ENCODE data around the gene IKBKE.
A peak's percentile ranks its signal among the peaks of the same experiment; 100 is the strongest.

The IKBKE gene

GRCh38 chr1:206496131-206496793 lies 26.0 kb downstream of the IKBKE start:
- no peak for DNase-seq (ENCODE audit: low spot score)

DNA sequence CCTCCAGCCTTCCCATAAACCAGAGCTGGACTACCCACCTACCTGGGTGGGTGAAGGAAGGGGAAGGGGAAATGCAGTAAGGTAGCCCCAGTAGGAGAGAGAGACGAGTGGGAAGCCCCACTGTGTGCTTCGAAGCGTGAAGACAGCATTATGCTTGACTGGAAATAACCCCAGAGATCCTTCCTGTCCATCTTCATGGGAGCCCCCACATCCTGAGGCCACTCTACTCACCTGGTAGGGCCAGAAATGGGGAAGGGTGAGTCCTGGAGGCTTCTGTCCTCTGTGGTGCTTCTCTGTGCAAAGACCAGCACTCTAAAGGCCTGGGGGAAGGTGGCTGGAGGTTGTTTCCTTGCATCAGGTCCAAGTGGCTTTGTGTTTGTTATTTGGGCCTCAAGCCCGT lies 27.1 kb downstream of the IKBKE start:
- DNase-seq (ENCODE audit: low spot score): no peak

GRCh38 chr1:206497774-206498173 lies 27.5 kb downstream of the IKBKE start:
- DNase-seq (ENCODE audit: low spot score): no peak

GRCh38 chr1:206498685-206499084 lies 28.4 kb downstream of the IKBKE start:
- DNase-seq (ENCODE audit: low spot score): no peak

DNA sequence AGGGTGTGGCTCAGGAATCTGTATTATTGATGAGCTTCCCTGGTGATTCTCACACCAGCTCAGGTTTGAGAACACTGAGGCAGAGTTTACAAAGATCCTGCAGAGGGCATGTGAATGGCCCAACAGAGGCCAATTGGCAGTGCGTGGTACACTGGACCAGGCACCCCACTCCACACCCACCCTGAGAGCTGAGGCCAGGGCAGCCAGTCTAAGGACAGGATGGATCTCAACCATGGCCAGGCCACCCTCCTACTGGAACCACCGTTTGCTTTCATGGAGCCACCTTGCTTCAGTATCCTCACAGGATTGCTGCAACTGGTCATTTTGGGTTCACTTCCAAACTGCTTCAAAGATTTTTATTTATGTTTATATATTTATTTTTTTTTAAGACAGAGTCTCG lies 29.8 kb downstream of the IKBKE start:
- DNase-seq (ENCODE audit: low spot score): no peak

- DNase-seq (ENCODE audit: low spot score): no peak
These were observed 31.6 kb downstream of the IKBKE start for GRCh38 chr1:206501881-206502280.

GRCh38 chr1:206502403-206502802 lies 32.1 kb downstream of the IKBKE start:
- DNase-seq (ENCODE audit: low spot score): no peak

GRCh38 chr1:206502812-206503211 lies 32.5 kb downstream of the IKBKE start:
- no peak for DNase-seq (ENCODE audit: low spot score)

DNA sequence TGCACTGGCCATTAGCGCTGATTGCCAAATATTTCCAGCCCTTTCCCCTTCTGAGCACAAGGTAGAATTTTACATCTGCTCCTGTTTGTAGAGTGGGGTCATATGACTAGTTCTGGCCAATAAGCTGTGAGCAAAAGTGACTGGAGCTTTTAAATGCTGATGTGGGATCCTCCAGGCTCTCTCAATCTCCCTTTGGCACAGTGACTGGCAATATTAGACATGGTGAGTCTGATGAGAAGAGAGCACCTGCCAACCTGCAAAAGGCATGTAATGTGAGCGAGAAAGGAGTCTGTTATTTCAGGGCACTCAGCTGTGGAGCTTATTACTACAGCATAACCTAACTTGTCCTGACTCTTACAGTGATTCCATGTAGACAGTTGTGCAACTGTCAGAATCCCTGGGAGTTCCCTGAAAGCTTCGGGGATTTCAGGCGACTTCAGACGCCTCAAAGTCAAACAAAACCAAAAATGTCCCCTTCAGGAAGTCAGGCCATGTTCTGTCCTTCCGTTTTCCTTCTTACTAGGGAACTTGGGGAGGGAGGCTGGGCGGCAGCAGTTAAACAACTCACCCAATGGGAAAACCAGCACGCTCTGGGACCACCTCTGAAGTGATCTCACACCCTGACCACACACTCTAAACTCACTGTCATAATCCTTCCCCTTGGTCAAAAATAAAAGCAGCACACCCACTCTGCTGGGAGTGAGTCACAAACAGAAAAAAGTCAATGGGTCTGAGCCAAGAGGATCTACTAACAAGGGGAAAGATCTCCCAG lies 33.5 kb downstream of the IKBKE start:
- DNase-seq (ENCODE audit: low spot score): peak; percentile 35

GRCh38 chr1:206504363-206504713 lies 34.1 kb downstream of the IKBKE start:
- no peak for DNase-seq (ENCODE audit: low spot score)

- no peak for DNase-seq (ENCODE audit: low spot score)
These were observed 35.6 kb downstream of the IKBKE start for GRCh38 chr1:206505702-206506355.

- DNase-seq (ENCODE audit: low spot score): no peak
These were observed 36.4 kb downstream of the IKBKE start for GRCh38 chr1:206506405-206507283.

- peak; percentile 64 for DNase-seq (ENCODE audit: low spot score)
These were observed 37.2 kb downstream of the IKBKE start, which contains the start of gene RASSF5 for GRCh38 chr1:206507284-206508129. Gene RASSF5, plus strand, starts transcription at chr1:206507531. Its CDS starts 72 bp downstream, at chr1:206507603.

DNA sequence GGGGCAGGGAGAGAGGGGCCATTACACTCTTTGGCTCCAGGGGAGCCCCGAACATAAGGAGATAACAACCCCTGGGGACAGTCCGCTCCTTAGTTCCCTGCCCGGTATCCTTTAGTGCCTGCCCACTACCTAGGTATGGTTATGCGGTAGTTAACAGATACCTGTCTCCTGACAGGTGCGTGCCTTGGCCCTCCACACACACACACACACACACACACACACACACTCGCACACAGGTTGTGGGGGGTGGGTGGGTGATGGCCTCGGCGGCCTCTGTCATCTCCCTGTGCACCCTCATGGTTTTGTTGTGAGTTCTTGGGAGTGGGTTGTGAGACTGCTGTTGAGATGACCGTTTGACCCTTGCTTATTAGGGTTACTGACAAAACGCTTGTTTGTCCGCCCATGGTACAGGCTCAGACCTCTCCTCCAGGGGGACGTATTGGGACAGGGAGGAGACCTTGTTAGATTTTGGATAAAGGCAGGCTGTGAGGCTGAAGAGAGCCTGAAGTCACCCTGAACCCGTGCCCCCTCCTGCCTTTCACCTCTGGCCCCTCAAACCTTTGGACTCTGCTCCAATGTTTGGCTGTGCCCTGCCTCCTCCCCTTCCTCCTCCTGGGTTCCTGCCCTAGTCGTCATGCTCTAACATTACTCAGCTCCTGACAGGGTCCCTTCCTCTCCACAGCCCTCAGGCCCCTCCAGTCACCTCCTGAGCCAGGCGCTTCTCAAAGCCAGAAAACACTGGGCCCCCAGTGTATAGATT lies 38.0 kb downstream of the IKBKE start:
- no peak for DNase-seq (ENCODE audit: low spot score)

DNA sequence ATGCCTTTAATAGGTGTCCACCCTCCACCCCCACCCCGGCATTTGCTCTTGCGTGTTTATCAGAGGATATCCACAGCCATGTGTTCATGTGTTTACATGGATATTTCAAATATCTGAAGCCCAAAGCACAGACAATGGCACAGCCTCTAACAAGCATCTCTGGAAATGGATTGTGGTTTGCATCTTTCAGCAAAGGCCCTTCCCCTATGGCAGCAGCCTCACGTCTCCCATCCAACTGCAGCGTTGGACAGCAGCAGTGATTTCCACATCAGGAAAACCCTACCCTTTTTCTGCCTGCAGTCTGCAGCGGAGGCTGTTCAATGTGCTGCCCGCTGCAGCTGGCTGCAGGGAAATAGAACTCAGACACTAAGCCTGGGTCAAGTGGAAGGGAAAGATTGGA lies 38.7 kb downstream of the IKBKE start:
- no peak for DNase-seq (ENCODE audit: low spot score)

- no peak for DNase-seq (ENCODE audit: low spot score)
These were observed 39.5 kb downstream of the IKBKE start for GRCh38 chr1:206509612-206510257.

DNA sequence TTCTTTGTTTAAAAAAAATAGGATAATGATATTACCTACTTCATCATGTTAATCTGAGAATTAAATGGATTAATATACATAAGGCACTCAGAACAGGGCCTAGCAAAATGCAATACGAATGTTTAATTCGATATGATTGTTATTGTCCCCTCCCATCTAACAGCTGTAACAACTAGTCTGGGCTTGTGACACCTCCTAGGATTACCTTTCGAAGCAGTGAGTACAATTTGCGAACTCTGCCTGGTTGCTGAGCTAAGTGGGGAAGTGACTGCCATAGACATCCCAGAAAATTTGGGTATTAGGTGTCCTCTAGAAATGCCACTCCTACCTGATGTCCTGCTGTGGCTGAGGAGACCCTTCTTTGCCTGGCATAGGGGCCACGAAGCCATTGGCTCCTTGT lies 40.1 kb downstream of the IKBKE start:
- no peak for DNase-seq (ENCODE audit: low spot score)

DNA sequence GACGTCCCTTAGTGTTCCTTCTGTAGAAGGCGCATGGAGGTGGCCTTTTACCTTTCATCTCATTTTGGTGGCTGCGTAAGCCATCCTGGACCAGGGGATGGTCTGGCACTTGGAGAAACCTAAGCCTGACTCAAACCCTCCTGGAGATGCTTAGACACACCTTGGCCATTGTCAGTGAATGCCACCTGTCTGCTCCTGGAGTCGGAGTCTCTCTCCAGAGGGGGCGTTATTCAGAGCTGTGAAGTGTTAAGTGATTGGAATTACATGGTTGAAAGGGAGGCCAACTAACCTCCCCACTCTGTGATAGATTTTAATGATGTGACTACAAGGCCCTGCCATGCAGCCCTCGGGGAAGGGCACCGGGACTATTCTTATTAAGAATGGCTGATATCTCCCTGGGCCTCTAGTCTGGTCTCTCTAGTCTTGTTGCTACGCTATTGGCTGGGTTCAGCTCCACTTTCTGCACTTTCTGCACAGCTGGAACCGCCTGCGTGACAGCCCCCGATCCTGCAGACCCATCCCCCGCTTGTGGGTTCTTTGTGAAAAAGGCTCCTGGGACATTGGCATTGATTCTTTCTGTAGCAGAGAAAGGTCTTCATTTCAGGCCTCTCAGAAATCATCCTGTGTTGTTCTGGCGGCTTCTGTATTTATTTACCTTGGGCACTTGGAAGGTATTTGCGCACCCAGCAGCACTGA lies 41.2 kb downstream of the IKBKE start:
- DNase-seq (ENCODE audit: low spot score): no peak

Measured in Ammon's horn (tissue), 1 donor.